Activated T-cell treated with anti-CD3 and anti-CD28 coated beads, Interleukin-2, amount 50 U/mL, for 24 hours (primary cell): ENCODE data around the gene CDKAL1.
"Not testable (repeated sequence)": the region's sequence is repeated elsewhere in the genome, so short reads cannot be mapped to it uniquely, and the experiment has no call there.

ENCODE experiments used
- DNase-seq: peaks from one replicate; pipeline ENCODE4 v3.0.0-alpha.2; 2020
- H3K27ac Mint-ChIP-seq: 2 replicates; pipeline ENCODE4 v1.8.0; 2020; ENCODE audit warnings: mild to moderate bottlenecking, mixed read lengths
- H3K27me3 Mint-ChIP-seq: 2 replicates; pipeline ENCODE4 v1.8.0; 2020; ENCODE audit warnings: mixed read lengths
- H3K36me3 Mint-ChIP-seq: 2 replicates; pipeline ENCODE4 v1.8.0; 2020; ENCODE audit warnings: low read depth, mixed read lengths
- H3K4me1 Mint-ChIP-seq: 2 replicates; pipeline ENCODE4 v1.8.0; 2020; ENCODE audit warnings: low read depth, mixed read lengths
- H3K4me3 Mint-ChIP-seq: 2 replicates; pipeline ENCODE4 v1.8.0; 2020; ENCODE audit warnings: mild to moderate bottlenecking, moderate library complexity, mixed read lengths
- H3K9me3 Mint-ChIP-seq: 2 replicates; pipeline ENCODE4 v1.8.0; 2020; ENCODE audit warnings: mixed read lengths

CDKAL1 gene

DNA sequence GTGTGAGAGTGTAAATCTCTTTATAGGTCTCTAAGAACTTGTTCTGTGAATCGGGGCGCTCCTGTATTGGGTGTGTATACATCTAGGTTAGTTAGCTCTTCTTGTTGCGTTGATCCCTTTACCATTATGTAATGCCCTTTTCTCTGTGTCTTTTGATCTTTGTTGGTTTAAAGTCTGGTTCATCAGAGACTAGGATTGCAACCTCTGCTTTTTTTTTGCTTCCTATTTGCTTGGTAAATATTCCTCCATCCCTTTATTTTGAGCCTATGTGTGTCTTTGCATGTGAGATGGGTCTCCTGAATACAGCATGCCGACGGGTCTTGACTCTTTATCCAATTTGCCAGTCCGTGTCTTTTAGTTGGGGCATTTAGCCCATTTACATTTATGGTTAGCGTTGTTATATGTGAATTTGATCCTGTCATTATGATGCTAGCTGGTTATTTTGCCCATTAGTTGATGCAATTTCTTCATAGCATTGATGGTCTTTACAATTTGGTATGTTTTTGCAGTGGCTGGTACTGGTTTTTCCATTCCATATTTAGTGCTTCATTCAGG is 60.1 kb downstream of the CDKAL1 start:
- Mint-ChIP-seq H3K36me3 (peaks cover 85% of the 10 kb centered on the region), H3K9me3 (peaks cover 13% of the 10 kb centered on the region)
- H3K4me3 Mint-ChIP-seq = not testable (repeated sequence)

DNA sequence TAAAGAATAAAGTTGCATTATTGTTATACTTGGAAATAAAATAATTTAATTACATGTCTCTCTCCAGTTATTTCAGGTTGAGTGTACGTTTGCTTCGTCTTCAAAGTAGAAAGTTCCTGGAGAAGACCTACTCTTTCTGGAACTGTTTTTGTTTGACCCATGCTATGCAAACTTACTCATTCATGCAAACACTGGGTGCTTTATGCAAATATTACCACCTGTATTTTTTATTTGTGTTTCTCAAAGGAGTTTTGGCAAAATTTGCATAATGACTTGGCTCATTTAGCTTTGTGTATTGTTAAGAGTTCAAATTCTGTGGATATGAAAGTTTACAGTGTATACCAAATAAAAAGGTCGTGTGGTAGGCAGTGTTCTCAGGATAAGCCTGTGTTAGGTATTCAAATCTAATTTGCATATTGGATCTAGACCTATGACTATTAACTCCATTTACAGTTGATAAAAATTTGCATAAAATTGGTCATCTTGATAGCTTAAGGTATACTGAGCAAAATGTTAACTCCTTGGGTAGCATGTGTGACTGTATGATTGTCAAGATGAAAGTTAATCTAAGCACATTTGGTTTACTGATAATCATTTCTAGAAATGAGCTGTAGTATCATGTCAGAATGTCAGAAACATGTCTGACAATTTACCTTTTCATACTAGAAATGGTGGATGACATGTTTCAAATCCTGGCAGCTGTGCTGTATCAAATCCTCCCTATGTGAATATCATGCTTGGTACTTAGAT is 65.2 kb downstream of the CDKAL1 start:
- peaks cover 10% of the 10 kb centered on the region for H3K4me1 Mint-ChIP-seq
- peak overlapping the region; percentile 75 for H3K27ac Mint-ChIP-seq
- no peaks in the 10 kb centered on the region for H3K27me3 Mint-ChIP-seq
- no peak overlapping the region for H3K4me3 Mint-ChIP-seq
- no peak for DNase-seq
- H3K9me3 Mint-ChIP-seq = no peaks in the 10 kb centered on the region
- H3K36me3 Mint-ChIP-seq = peaks cover 71% of the 10 kb centered on the region

More for the DNA sequence above, 60.1 kb downstream of the CDKAL1 start:
- not testable (repeated sequence) for H3K27me3 Mint-ChIP-seq, H3K27ac Mint-ChIP-seq, DNase-seq
- H3K4me1 Mint-ChIP-seq = peaks cover 19% of the 10 kb centered on the region

DNA sequence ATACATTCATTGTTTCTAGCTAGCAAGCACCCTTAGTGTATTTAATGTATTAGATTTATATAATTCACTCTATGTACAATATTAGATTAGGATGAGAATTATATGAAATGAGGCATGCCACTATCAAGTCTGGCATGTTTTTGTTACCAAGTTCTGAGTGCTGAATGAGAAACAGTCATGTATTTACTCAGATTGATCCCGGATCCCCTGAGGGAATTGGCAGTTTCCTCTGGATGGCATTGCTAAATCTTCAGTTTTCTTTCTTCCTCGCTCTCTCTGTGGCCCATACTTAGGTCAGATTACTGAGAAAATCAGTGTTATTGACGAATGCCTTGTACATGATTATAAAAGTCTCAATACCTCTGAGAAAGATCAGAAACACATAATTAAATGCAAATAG is 66.6 kb downstream of the CDKAL1 start:
- DNase-seq = no peak
- Mint-ChIP-seq H3K36me3 (peaks cover 65% of the 10 kb centered on the region), H3K27ac (no peak overlapping the region), H3K27me3 (no peaks in the 10 kb centered on the region), H3K4me1 (peaks cover 10% of the 10 kb centered on the region), H3K9me3 (no peaks in the 10 kb centered on the region), H3K4me3 (no peak overlapping the region)

DNA sequence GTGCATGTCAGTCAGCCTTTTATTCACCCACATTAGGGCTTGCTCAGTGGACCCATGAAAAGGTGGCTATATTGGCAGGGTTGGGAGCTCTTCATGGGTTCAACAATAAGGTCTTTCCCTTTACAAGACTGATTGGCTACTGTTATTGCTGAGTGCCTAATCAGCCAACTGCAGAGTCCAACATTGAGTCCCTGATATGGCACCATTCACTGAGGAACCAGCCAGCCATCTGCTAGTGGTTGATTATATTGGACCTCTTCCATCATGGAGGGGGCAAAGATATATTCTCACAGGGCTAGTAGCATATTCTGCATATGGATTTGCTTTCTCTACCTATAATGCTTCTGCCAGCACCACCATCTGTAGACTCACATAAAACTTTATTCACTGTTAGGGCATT is 69.9 kb downstream of the CDKAL1 start:
- peaks cover 53% of the 10 kb centered on the region for H3K36me3 Mint-ChIP-seq
- peaks cover 10% of the 10 kb centered on the region for H3K4me1 Mint-ChIP-seq
- no peak overlapping the region for H3K27ac Mint-ChIP-seq
- no peak overlapping the region for H3K4me3 Mint-ChIP-seq
- H3K9me3 Mint-ChIP-seq = no peaks in the 10 kb centered on the region
- H3K27me3 Mint-ChIP-seq = no peaks in the 10 kb centered on the region
- DNase-seq = no peak

DNA sequence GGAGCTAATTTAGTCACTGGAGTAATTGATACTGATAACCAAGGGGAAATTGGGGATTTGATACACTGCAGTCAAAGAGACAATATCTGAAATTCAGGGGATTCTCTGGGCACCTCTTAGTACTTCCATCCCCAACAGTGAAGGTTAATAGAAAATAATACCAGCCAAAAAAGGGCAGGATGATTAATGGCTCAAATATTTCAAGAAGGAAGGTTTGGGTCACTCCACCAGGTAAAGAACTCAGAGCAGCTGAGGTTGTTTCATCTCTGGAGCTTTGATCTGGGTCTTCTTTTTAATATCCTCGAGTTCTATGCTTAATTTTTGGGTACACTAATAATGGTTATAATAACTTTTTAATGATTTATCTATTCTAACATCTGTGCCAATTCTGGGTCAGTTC is 70.8 kb downstream of the CDKAL1 start:
- Mint-ChIP-seq H3K27me3 (no peaks in the 10 kb centered on the region), H3K9me3 (no peaks in the 10 kb centered on the region), H3K4me3 (no peak overlapping the region), H3K27ac (no peak overlapping the region), H3K4me1 (peaks cover 1% of the 10 kb centered on the region), H3K36me3 (peaks cover 50% of the 10 kb centered on the region)
- DNase-seq = no peak

DNA sequence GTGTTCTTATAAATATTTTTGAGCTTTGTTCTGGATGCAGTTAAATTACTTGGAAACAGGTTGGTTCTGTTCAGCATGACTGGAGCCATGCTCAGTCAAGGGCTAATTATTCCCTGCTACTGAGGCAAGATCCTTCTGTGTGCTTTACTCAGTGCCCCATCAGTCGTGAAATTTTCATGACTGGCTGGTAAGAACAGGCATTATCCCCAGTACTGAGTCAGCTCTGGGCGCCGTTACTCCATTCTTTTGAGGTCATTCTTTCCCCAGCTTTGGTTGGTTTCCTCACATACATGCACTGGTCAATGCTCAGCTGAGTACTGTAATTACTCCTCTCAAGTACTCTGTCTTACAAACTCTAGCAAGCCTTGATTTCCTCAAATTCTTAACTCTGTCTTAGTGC is 71.3 kb downstream of the CDKAL1 start:
- Mint-ChIP-seq H3K4me3 (no peak overlapping the region), H3K9me3 (no peaks in the 10 kb centered on the region), H3K27ac (no peak overlapping the region), H3K36me3 (peaks cover 53% of the 10 kb centered on the region), H3K4me1 (peaks cover 2% of the 10 kb centered on the region), H3K27me3 (no peaks in the 10 kb centered on the region)
- no peak for DNase-seq

DNA sequence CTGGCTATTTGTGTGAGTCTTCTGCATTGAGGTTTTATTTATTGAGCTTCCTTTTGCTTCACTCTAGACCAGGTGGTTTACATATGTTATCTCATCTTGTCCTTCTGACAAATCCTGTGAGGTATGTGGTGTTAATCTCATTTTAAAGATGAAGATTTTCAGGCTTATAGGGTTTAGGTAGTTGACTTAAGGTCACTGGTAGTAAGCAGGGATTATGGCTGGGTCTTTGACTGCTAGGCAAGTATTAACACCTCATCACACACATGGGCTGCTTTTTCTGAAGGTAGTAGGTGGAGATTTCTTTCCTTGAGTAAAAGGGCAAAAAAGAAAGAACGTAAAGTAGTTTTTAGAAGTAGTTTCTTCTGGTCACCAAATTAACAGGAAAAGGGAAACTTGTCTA is 72.6 kb downstream of the CDKAL1 start:
- no peak overlapping the region for H3K4me3 Mint-ChIP-seq
- no peak for DNase-seq

DNA sequence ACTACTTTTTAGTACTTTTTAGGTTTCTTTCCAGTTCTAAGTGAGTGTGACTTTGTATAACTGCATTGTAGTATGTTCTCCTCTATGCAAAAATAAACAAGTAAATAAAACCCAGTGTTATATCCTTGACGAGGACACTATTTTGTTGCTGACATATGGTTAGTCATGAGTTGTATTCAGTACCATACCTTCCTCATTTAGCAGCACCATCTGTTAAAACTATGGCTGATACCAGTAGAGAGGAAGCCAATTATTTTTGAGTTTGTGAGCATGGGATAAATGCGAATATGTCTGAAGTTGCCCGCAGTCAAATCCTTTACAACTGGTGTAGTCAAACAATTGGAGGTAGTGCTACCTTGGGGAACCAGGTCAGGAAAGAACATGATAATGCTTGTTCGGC is 74.1 kb downstream of the CDKAL1 start:
- no peaks in the 10 kb centered on the region for H3K9me3 Mint-ChIP-seq
- no peak overlapping the region for H3K4me3 Mint-ChIP-seq
- DNase-seq = no peak
- H3K27ac Mint-ChIP-seq = no peak overlapping the region
- H3K36me3 Mint-ChIP-seq = peaks cover 51% of the 10 kb centered on the region
- peaks cover 9% of the 10 kb centered on the region for H3K4me1 Mint-ChIP-seq
- H3K27me3 Mint-ChIP-seq = no peaks in the 10 kb centered on the region

More for the DNA sequence above, 72.6 kb downstream of the CDKAL1 start:
- Mint-ChIP-seq H3K27me3 (no peaks in the 10 kb centered on the region), H3K36me3 (peaks cover 52% of the 10 kb centered on the region), H3K4me1 (peaks cover 3% of the 10 kb centered on the region), H3K9me3 (no peaks in the 10 kb centered on the region), H3K27ac (no peak overlapping the region)

DNA sequence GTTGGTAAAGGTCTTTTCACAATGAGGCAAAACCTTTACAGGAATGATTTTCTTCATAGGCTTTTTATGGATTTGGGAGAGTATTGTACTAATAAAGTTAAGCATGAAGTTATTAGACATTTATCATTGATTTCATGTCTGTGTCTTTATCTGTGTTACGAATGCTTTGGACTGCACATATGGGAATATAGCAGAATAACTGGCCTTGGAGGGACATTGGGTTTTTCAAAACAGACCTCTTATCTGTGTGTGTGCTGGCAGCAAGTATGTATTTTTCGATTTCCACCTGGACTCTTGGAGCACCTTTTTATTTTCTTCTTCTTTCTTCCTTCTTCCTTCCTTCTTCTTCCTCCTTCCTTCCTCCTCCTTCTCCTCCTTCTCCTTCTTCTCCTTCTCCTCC is 74.6 kb downstream of the CDKAL1 start:
- H3K27ac Mint-ChIP-seq = no peak overlapping the region
- DNase-seq = no peak
- peaks cover 9% of the 10 kb centered on the region for H3K4me1 Mint-ChIP-seq
- no peaks in the 10 kb centered on the region for H3K27me3 Mint-ChIP-seq
- H3K4me3 Mint-ChIP-seq = no peak overlapping the region
- peaks cover 50% of the 10 kb centered on the region for H3K36me3 Mint-ChIP-seq
- H3K9me3 Mint-ChIP-seq = no peaks in the 10 kb centered on the region

DNA sequence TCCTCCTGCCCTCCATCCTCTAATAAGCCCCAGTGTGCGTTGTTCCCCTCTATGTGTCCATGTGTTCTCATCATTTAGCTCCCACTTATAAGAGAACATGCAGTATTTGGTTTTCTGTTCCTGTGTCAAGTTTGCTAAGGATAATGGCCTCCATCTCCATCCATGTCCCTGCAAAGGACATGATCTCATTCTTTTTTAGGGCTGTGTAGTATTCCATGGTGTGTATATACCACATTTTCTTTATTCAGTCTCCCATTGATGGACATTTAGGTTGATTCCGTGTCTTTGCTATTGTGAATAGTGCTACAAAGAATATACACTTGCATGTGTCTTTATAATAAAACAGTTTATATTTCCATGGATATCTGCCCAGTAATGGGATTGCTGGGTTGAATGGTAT is 75.7 kb downstream of the CDKAL1 start:
- not testable (repeated sequence) for H3K4me3 Mint-ChIP-seq, H3K27ac Mint-ChIP-seq, H3K9me3 Mint-ChIP-seq

DNA sequence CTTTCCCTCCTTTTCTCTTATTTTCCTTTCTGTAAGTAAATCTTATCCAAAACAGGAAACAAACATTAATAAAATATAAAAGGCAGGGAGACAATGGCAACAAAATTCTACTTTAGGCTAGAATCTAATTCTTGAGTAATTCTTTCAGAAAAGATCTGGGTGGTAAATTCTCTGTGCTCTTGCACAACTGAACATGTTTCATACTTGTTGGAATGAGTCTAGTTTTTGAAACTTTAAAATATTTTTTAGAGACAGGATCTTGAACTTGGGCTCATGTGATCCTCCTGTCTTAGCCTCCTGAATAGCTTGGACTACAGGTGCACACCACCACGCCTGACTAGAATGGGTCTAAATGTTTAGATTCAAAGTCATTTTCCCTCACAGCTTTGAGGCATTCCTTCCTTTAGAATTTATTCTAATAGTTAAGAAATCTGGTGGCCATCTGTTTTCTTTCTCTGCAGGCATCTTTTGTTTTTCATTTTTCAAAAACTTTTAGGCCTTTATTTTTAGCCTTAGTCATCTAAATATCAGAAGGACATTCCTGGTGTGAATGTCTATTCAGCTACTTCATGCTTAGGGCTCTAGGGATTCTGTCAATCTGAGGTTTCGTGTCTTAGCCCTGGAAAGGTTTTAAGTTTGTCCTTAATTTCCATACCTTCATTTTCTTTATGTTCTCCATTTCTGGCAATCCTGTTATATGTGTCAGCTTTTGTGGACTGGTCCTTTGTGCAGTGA is 76.5 kb downstream of the CDKAL1 start:
- H3K9me3 Mint-ChIP-seq = no peaks in the 10 kb centered on the region
- no peak overlapping the region for H3K27ac Mint-ChIP-seq
- no peak overlapping the region for H3K4me3 Mint-ChIP-seq
- peaks cover 9% of the 10 kb centered on the region for H3K4me1 Mint-ChIP-seq
- DNase-seq = no peak
- peaks cover 46% of the 10 kb centered on the region for H3K36me3 Mint-ChIP-seq
- no peaks in the 10 kb centered on the region for H3K27me3 Mint-ChIP-seq

More for the DNA sequence above, 75.7 kb downstream of the CDKAL1 start:
- not testable (repeated sequence) for H3K4me1 Mint-ChIP-seq, H3K27me3 Mint-ChIP-seq, DNase-seq
- peaks cover 49% of the 10 kb centered on the region for H3K36me3 Mint-ChIP-seq

DNA sequence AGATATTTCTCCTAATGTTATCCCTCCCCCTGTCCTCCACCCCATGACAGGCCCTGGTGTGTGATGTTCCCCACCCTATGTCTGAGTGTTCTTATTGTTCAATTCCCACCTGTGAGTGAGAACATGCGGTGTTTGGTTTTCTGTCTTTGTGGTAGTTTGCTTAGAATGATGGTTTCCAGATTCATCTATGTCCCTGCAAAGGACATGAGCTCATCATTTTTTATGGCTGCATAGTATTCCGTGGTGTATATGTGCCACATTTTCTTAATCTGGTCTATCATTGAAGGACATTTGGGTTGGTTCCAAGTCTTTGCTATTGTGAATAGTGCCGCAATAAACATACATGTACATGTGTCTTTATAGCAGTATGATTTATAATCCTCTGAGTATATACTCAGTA is 83.3 kb downstream of the CDKAL1 start:
- DNase-seq, H3K9me3 Mint-ChIP-seq, H3K27ac Mint-ChIP-seq, H3K4me1 Mint-ChIP-seq, H3K27me3 Mint-ChIP-seq, H3K4me3 Mint-ChIP-seq: not testable (repeated sequence)
- peaks cover 41% of the 10 kb centered on the region for H3K36me3 Mint-ChIP-seq

DNA sequence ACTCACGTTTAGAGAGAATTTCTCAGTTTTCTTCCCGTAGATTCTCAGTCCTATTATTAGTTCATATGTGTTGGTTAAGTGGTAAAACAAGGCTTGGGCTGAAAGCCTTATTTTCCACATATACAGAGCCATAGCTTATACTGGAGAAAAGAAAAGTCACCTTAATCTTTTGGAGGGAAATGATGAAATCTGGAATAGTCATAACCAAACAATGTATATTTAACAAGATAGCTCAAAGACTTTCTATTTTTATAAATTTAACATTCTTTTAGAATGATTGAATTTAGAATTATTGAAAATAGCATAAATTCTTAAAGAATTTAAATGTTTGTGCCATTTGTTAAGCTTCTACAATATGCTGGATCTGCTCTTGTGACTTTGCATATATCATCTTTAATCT is 85.8 kb downstream of the CDKAL1 start:
- peaks cover 35% of the 10 kb centered on the region for H3K36me3 Mint-ChIP-seq
- no peaks in the 10 kb centered on the region for H3K9me3 Mint-ChIP-seq
- no peak overlapping the region for H3K27ac Mint-ChIP-seq
- H3K27me3 Mint-ChIP-seq = no peaks in the 10 kb centered on the region
- no peak overlapping the region for H3K4me3 Mint-ChIP-seq
- no peak for DNase-seq
- H3K4me1 Mint-ChIP-seq = peaks cover 26% of the 10 kb centered on the region

DNA sequence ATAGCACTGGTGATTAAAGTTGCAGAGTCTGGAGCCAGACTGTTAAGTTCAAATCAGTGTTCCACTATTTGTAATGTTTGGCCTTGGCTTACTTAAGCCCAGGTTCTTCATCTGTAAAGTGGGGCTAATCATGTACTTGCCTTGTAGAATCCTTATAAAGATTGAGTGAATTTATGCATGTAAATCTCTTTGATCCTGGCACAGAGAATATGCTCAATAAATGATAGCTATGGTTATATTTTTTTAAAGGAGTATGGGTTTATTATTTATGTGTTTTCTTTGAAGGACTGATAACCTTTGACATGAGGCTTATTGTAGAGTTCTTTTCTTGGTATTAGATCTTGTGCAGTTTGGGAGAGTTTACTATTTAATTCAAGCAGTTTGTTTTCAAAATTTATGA is 89.5 kb downstream of the CDKAL1 start:
- H3K27me3 Mint-ChIP-seq = no peaks in the 10 kb centered on the region
- peaks cover 23% of the 10 kb centered on the region for H3K36me3 Mint-ChIP-seq
- H3K27ac Mint-ChIP-seq = no peak overlapping the region
- H3K4me1 Mint-ChIP-seq = peaks cover 29% of the 10 kb centered on the region
- DNase-seq = no peak
- no peak overlapping the region for H3K4me3 Mint-ChIP-seq
- no peaks in the 10 kb centered on the region for H3K9me3 Mint-ChIP-seq

DNA sequence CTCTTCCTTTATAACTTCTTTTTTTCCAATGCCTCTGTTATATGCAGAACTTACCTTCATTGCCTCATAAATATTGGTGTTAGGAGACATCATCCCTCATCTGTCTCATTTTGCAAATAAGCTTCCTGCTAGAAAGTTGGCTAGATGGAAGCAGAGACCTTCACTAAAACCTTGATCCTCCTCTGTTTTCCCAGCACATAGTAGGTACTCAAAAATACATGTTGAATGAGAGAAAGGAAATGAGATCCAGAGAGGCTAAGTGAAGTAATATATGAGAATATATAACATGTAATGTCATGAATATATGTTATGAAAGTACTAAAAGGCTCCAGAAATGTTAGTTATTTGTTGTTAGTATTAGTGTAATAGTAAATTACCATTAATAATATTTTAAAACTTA is 91.9 kb downstream of the CDKAL1 start:
- no peak for DNase-seq
- Mint-ChIP-seq H3K27me3 (no peaks in the 10 kb centered on the region), H3K9me3 (no peaks in the 10 kb centered on the region), H3K36me3 (peaks cover 18% of the 10 kb centered on the region), H3K27ac (no peak overlapping the region), H3K4me1 (peaks cover 49% of the 10 kb centered on the region), H3K4me3 (no peak overlapping the region)
